K562 (cell line): ENCODE measurements around the gene DAAM1. TPM values are rescaled to one million over a fixed set of nuclear protein-coding genes. Genes with fewer than 3 reads are reported as not detected.

ENCODE experiments used
- ARID2 ChIP-seq: fragments of 450-650 bp; IDR thresholded peaks from 2 replicates; pipeline ENCODE4 v1.6.1; 2017; ENCODE audit warnings: antibody characterized with exemption, mild to moderate bottlenecking
- BMI1 ChIP-seq: fragments of 150-350 bp; IDR thresholded peaks from 2 replicates; pipeline ENCODE4 v1.6.1; 2014; ENCODE audit warnings: low read length
- CEBPG ChIP-seq, 3 experiments: fragments of 200-800 bp in 1 of 3; sonication (Bioruptor generic) in 1 of 3; sonication (generic) in 1 of 3; formaldehyde crosslinking in 1 of 3; IDR thresholded peaks in 2 of 3; conservative IDR thresholded peaks in 1 of 3; 2 replicates each; pipeline versions ENCODE4 v1.6.1 to v1.8.0; 2016 to 2022; ENCODE audit warnings: missing compliant biosample characterization in 2 of 3, missing genetic modification characterization in 2 of 3, mild to moderate bottlenecking in 1 of 3, missing genetic modification reagents in 1 of 3
- FOS ChIP-seq: IDR thresholded peaks from 3 replicates; pipeline ENCODE4 v1.6.1; 2011; ENCODE audit not compliant: insufficient read length; ENCODE audit errors: extremely low read depth
- KLF13 ChIP-seq: fragments of 450-650 bp; IDR thresholded peaks from 2 replicates; pipeline ENCODE4 v1.6.1; 2016; ENCODE audit warnings: missing genetic modification characterization, low read depth, mild to moderate bottlenecking, missing compliant biosample characterization, moderate library complexity, borderline replicate concordance
- MITF ChIP-seq: IDR thresholded peaks from 2 replicates; pipeline ENCODE4 v1.6.1; 2014; ENCODE audit warnings: antibody characterized with exemption
- NBN ChIP-seq: fragments of 450-650 bp; IDR thresholded peaks from 2 replicates; pipeline ENCODE4 v1.6.1; 2016; ENCODE audit warnings: low read depth, mild to moderate bottlenecking
- PATZ1 ChIP-seq: fragments of 250-450 bp; sonication (Bioruptor Pico); IDR thresholded peaks from 2 replicates; pipeline ENCODE4 v1.5.0; 2020; ENCODE audit warnings: mild to moderate bottlenecking, borderline replicate concordance
- PPARD ChIP-seq: fragments of 250-450 bp; sonication (Bioruptor Pico); IDR thresholded peaks from 2 replicates; pipeline ENCODE4 v1.8.0; 2022; ENCODE audit warnings: inconsistent platforms, mild to moderate bottlenecking, moderate library complexity
- RBM14 ChIP-seq: fragments of 200-400 bp; formaldehyde crosslinking; IDR thresholded peaks from 2 replicates; pipeline ENCODE4 v1.6.1; 2018; ENCODE audit warnings: low read depth, mild to moderate bottlenecking, low read length, moderate library complexity, borderline replicate concordance; ENCODE audit not compliant: insufficient read depth
- REST ChIP-seq, 2 experiments: fragments of 450-650 bp; formaldehyde crosslinking in 1 of 2; IDR thresholded peaks; 2 replicates each; pipeline versions ENCODE4 v1.4.0 to v1.6.1; 2014 to 2020; ENCODE audit warnings: mild to moderate bottlenecking in 2 of 2, borderline replicate concordance in 1 of 2, low read depth in 1 of 2
- SMAD4 ChIP-seq: fragments of 250-450 bp; sonication (Bioruptor Pico); conservative IDR thresholded peaks from 2 replicates; pipeline ENCODE4 v1.8.0; 2021; ENCODE audit warnings: inconsistent platforms, mild to moderate bottlenecking, moderate library complexity
- ZNF586 ChIP-seq: fragments of 450-650 bp; formaldehyde crosslinking; conservative IDR thresholded peaks from 2 replicates; pipeline ENCODE4 v1.4.0; 2020; ENCODE audit warnings: mild to moderate bottlenecking, moderate library complexity
- polyA plus RNA-seq, 8 experiments: library from polyadenylated mRNA; depleted of rRNA in 4 of 8; stranded (reverse) in 5 of 8; unstranded in 3 of 8; fragments of >200 nt; fragmentation: Nextera tagmentation in 2 of 8; fragmentation: Illumina TruSeq in 1 of 8; extraction: Ambion mirVana in 2 of 8; extraction: Trizol in 1 of 8; gene quantifications; 2 replicates each; pipeline versions ENCODE4 v1.2.1 to v1.2.3, GENCODE V29; 2011 to 2014; ENCODE audit warnings: inconsistent platforms in 1 of 8, missing spikeins in 1 of 8
- total RNA-seq, 7 experiments: library from RNA; depleted of rRNA in 6 of 7; stranded (reverse); fragments of >200 nt in 6 of 7; fragmentation: Illumina TruSeq in 2 of 7; extraction: Trizol in 2 of 7; gene quantifications; 2 replicates each; pipeline versions ENCODE4 v1.2.1 to v1.2.3, GENCODE V29; 2011 to 2021; ENCODE audit warnings: low replicate concordance in 1 of 7

DAAM1 gene
- total and polyA plus RNA-seq, 9 of the 15 experiments (the other 6 are each of a cell fraction or from before 2014, with no cell fraction given), result 3.6 to 11.6 (median 6.7) TPM

- TF ChIP-seq REST (IDR thresholded peaks at IDR 0.05; ENCODE audit: borderline replicate concordance) (no peak), REST (CRISPR knock-in tag; IDR thresholded peaks at IDR 0.05; ENCODE audit: low read depth) (no peak), NBN (no peak), PPARD (CRISPR knock-in tag) (no peak), MITF (no peak), PATZ1 (no peak), KLF13 (no peak), FOS (no peak), ARID2 (no peak), RBM14 (no peak), BMI1 (no peak), CEBPG (CRISPR knock-in tag; IDR thresholded peaks at IDR 0.05) (no peak), CEBPG (tag; conservative IDR thresholded peaks at IDR 0.05 in 1 of 2, IDR thresholded peaks at IDR 0.05 in 1 of 2) (no peak), SMAD4 (CRISPR knock-in tag) (no peak), ZNF586 (no peak)
Observed at GRCh38 chr14:59325906-59326305, 137.4 kb downstream of the DAAM1 start (continued).
